Ovary (tissue), 9 donors: ENCODE data around the gene OR2F2. TPM values are rescaled to one million over a fixed set of nuclear protein-coding genes. Genes with fewer than 3 reads are reported as not detected.

Source experiments
- DNase-seq, 5 donors: peaks; one replicate each; pipeline ENCODE4 v3.0.0-alpha.2; 2019 to 2020
- H3K27ac ChIP-seq, 2 donors: fragments of 200-600 bp; one replicate each; pipeline versions ENCODE4 v1.5.1 to v1.8.0; 2019 to 2022
- H3K27me3 ChIP-seq: fragments of 200-600 bp; one replicate; pipeline ENCODE4 v1.8.0; 2022
- H3K36me3 ChIP-seq: fragments of 200-600 bp; sonication (generic); one replicate; pipeline ENCODE4 v1.5.1; 2019
- H3K4me1 ChIP-seq: one replicate; pipeline ENCODE4 v1.8.1; 2013; ENCODE audit warnings: mild to moderate bottlenecking, moderate library complexity; ENCODE audit not compliant: insufficient read depth
- H3K4me3 ChIP-seq: fragments of 200-600 bp; sonication (generic); one replicate; pipeline ENCODE4 v1.5.1; 2017
- H3K9me3 ChIP-seq, 2 donors: fragments of 200-600 bp in 1 of 2; sonication (generic) in 1 of 2; one replicate each; pipeline versions ENCODE4 v1.5.1 to v1.8.1; 2013 to 2019; ENCODE audit warnings: mild to moderate bottlenecking in 1 of 2, moderate library complexity in 1 of 2
- EP300 ChIP-seq: sonication (generic); formaldehyde crosslinking; IDR thresholded peaks from one replicate; pipeline ENCODE4 v1.6.1; 2017; ENCODE audit warnings: antibody characterized with exemption
- POLR2A ChIP-seq: fragments of 450-650 bp; IDR thresholded peaks from one replicate; pipeline ENCODE4 v1.6.1; 2017; ENCODE audit warnings: antibody characterized with exemption, mild to moderate bottlenecking, moderate library complexity
- WGBS, 3 donors: extraction: QIAGEN DNeasy Blood & Tissue Kit in 1 of 3; methylation state at CpG; one replicate each; pipeline versions ENCODE4 v1.1.5 to v1.1.7; 2013 to 2017; 5-methylcytosine and 5-hydroxymethylcytosine counted together
- intact Hi-C, 4 donors: fragments of 100-400 bp; cut with DNase I; formaldehyde crosslinking; loops; one replicate each; pipeline versions ENCODE4 v1.11.0 to v1.15.1; 2022 to 2023
- polyA plus RNA-seq, 2 donors: library from polyadenylated mRNA; stranded (reverse); fragments of 200-250 nt in 1 of 2; fragments of 350-450 nt in 1 of 2; fragmentation: Illumina TruSeq in 1 of 2; extraction: RNeasy Lipid Tissue Mini Kit (QIAGEN cat#74804) in 1 of 2; gene quantifications; one replicate each; pipeline ENCODE4 v1.2.3, GENCODE V29; 2013 to 2014
- total RNA-seq, 7 donors: library from RNA; depleted of rRNA in 2 of 7; stranded (reverse); fragments of >200 nt in 2 of 7; fragmentation: NEBNext Ultra II Directional in 3 of 7; extraction: Animal tissue kit (Norgen Biotek cat#: 25700) in 3 of 7; gene quantifications; one replicate each; pipeline versions ENCODE4 v1.1.0 to v1.2.4, GENCODE V29; 2016 to 2023
- TF ChIP-seq, protein P1 (sequence below), 3 donors: fragments of 450-650 bp in 2 of 3; fragments of 200-600 bp in 1 of 3; IDR thresholded peaks; one replicate each; pipeline versions ENCODE4 v1.5.1 to v1.8.0; 2016 to 2022; ENCODE audit warnings: antibody characterized with exemption in 3 of 3, mild to moderate bottlenecking in 1 of 3
- donor health status: DM: no; HTN: no; CAD: no; lungs with moderate emphysema.
- donor health status: DM: no; HTN: no; CAD: no.
- donor health status: Bipolar disorder and iron deficiency.
- donor health status: DM: yes; HTN: yes; CAD: no.
- donor health status: DM: no; HTN: no; CAD: no.
- donor health status: DM: yes; HTN: yes; CAD: no.

Gene OR2F2
- total and polyA plus RNA-seq, 9 donors, result not detected

DNA sequence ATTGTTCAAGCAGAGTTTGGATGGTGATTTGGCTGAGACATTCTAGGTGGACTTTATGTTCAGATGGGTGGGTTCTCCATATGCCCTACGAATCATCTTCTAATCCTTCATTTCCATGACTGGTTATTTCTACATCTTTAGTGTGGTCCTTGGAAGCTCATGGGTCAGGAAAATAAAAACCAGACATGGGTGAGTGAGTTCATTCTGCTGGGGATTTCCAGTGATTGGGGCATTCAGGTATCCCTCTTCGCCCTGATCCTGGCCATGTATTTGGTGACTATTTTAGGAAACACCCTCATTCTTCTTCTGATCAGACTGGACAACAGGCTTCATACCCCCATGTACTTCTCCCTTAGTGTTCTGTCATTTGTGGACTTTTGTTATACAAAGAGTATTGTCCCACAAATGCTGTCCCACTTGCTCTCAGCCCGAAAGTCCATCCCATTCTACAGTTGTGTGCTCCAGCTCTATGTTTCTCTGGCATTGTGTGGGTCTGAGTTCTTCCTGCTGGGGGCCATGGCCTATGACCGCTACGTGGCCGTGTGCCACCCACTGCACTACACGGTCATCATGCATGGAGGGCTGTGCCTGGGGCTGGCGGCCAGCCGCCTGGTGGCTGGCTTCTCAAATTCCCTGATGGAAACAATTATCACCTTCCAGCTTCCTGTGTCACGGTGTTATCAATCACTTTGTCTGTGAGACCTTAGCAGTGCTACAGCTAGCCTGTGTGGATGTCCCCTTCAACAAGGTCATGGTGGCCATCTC lies 45.9 kb downstream of the OR2F2 start:
- Histone ChIP-seq H3K4me1 (no peaks in the 10 kb centered on the region), H3K4me3 (no peak overlapping the region), H3K36me3 (no peaks in the 10 kb centered on the region), H3K9me3 (no peaks in the 10 kb centered on the region), H3K27me3 (no peaks in the 10 kb centered on the region), H3K27ac (no peak overlapping the region)
- WGBS, 3 donors, result 87 to 97% (median 94%) methylated on average over 10 of the region's 10 CpGs
- intact Hi-C loops, result loop anchor here in 1 of 4 donors (2.0 kb wide), 1 partner anchor 24 kb away; no protein-coding TSS in a partner anchor
- TF ChIP-seq, protein P1, sequence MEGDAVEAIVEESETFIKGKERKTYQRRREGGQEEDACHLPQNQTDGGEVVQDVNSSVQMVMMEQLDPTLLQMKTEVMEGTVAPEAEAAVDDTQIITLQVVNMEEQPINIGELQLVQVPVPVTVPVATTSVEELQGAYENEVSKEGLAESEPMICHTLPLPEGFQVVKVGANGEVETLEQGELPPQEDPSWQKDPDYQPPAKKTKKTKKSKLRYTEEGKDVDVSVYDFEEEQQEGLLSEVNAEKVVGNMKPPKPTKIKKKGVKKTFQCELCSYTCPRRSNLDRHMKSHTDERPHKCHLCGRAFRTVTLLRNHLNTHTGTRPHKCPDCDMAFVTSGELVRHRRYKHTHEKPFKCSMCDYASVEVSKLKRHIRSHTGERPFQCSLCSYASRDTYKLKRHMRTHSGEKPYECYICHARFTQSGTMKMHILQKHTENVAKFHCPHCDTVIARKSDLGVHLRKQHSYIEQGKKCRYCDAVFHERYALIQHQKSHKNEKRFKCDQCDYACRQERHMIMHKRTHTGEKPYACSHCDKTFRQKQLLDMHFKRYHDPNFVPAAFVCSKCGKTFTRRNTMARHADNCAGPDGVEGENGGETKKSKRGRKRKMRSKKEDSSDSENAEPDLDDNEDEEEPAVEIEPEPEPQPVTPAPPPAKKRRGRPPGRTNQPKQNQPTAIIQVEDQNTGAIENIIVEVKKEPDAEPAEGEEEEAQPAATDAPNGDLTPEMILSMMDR (IDR thresholded peaks at IDR 0.05), result no peak
- no peak for TF ChIP-seq POLR2A
- no peak for TF ChIP-seq EP300
- no peak for DNase-seq

GRCh38 chr7:143983960-143984359 lies 48.9 kb downstream of the OR2F2 start:
- H3K9me3 ChIP-seq, result no peaks in the 10 kb centered on the region
- intact Hi-C loops, result no loop called here
- no peaks in the 10 kb centered on the region for H3K36me3 ChIP-seq
- TF ChIP-seq EP300 (no peak), POLR2A (no peak)
- TF ChIP-seq, protein P1 (IDR thresholded peaks at IDR 0.05), result no peak
- H3K27me3 ChIP-seq, result no peaks in the 10 kb centered on the region
- no peak overlapping the region for H3K4me3 ChIP-seq
- no peak for DNase-seq
- H3K4me1 ChIP-seq, result no peaks in the 10 kb centered on the region
- 95 to 99% (median 95%) methylated on average over 5 of the region's 5 CpGs for WGBS, 3 donors
- H3K27ac ChIP-seq, result no peak overlapping the region

Other genes starting within 250 kb of the OR2F2 start
- 1 to 10 TPM in 2 of 7 donors, under 1 TPM in 4, not detected in 1; 0.23 to 3.2 (median 0.41) TPM for gene CTAGE6, start 177.5 kb upstream of the OR2F2 start, total RNA-seq
- under 1 TPM; 0.08 to 0.13 TPM for gene CTAGE6, start 177.5 kb upstream of the OR2F2 start, polyA plus RNA-seq
- gene TCAF1, start 33.1 kb upstream of the OR2F2 start, total RNA-seq, result 10 to 100 TPM; 40.1 to 92.7 (median 63.2) TPM
- gene TCAF1, start 33.1 kb upstream of the OR2F2 start, polyA plus RNA-seq, result 10 to 100 TPM; 34.5 to 63.2 TPM
- gene OR2F1, start 19.6 kb downstream of the OR2F2 start, total RNA-seq, result not detected
- gene OR2F1, start 19.6 kb downstream of the OR2F2 start, polyA plus RNA-seq, result not detected
- not detected for gene OR6B1, start 65.1 kb downstream of the OR2F2 start, total RNA-seq
- gene OR6B1, start 65.1 kb downstream of the OR2F2 start, polyA plus RNA-seq, result not detected
- gene OR2A5, start 113.7 kb downstream of the OR2F2 start, total RNA-seq, result not detected
- not detected for gene OR2A5, start 113.7 kb downstream of the OR2F2 start, polyA plus RNA-seq
- gene OR2A25, start 134.6 kb downstream of the OR2F2 start, total RNA-seq, result not detected
- gene OR2A25, start 134.6 kb downstream of the OR2F2 start, polyA plus RNA-seq, result not detected
- not detected for gene OR2A12, start 151.0 kb downstream of the OR2F2 start, total RNA-seq
- gene OR2A12, start 151.0 kb downstream of the OR2F2 start, polyA plus RNA-seq, result not detected
- not detected for gene OR2A2, start 174.3 kb downstream of the OR2F2 start, total RNA-seq
- not detected for gene OR2A2, start 174.3 kb downstream of the OR2F2 start, polyA plus RNA-seq
- gene OR2A14, start 187.9 kb downstream of the OR2F2 start, total RNA-seq, result not detected
- gene OR2A14, start 187.9 kb downstream of the OR2F2 start, polyA plus RNA-seq, result not detected
- gene CTAGE4, start 248.2 kb downstream of the OR2F2 start, total RNA-seq, result 10 to 100 TPM in 1 of 7 donors, 1 to 10 TPM in 5, under 1 TPM in 1; 0.92 to 11.1 (median 1.5) TPM
- gene CTAGE4, start 248.2 kb downstream of the OR2F2 start, polyA plus RNA-seq, result 1 to 10 TPM; 1.2 to 1.7 TPM